ENCODE results near the gene S100A8. TPM values are rescaled to one million over a fixed set of nuclear protein-coding genes. Genes with fewer than 3 reads are reported as not detected.

Gene S100A8
- total RNA-seq, 1 donor from 2014 or later: not detected

GRCh38 chr1:153397924-153398651 lies 7.2 kb upstream of the S100A8 start:
- no peak overlapping the region for H3K4me3 ChIP-seq (ENCODE audit: insufficient read depth, low read depth, low read length)
- no peak overlapping the region for H2AFZ ChIP-seq (ENCODE audit: low read depth, low read length)
- peaks cover 58% of the 10 kb centered on the region for H3K27me3 Mint-ChIP-seq (ENCODE audit: low read depth, unreplicated experiment)
- H3K9me3 ChIP-seq (ENCODE audit: insufficient read depth, low read depth, low read length): no peaks in the 10 kb centered on the region
- H3K36me3 Mint-ChIP-seq (ENCODE audit: low read depth, unreplicated experiment): no peaks in the 10 kb centered on the region
- no peak overlapping the region for H3K27ac ChIP-seq (ENCODE audit: low read depth, low read length)
- no peak overlapping the region for H3K27ac Mint-ChIP-seq (ENCODE audit: unreplicated experiment)
- no peaks in the 10 kb centered on the region for H3K27me3 ChIP-seq (ENCODE audit: insufficient read depth, low read length)
- H3K4me1 Mint-ChIP-seq (ENCODE audit: low read depth, unreplicated experiment): no peaks in the 10 kb centered on the region
- no peaks in the 10 kb centered on the region for H4K20me1 ChIP-seq (ENCODE audit: insufficient read depth, low read length)
- no peaks in the 10 kb centered on the region for H3K36me3 ChIP-seq (ENCODE audit: insufficient read depth, low read length)
- FAIRE-seq (no peak), DNase-seq (ENCODE audit: low read depth) (no peak)
- no peaks in the 10 kb centered on the region for H3K4me1 ChIP-seq (ENCODE audit: insufficient read depth, low read length)
- H3K9ac ChIP-seq (ENCODE audit: low read length): no peak overlapping the region
- H3K4me2 ChIP-seq (ENCODE audit: low read length): no peak overlapping the region
- H3K9me3 Mint-ChIP-seq (ENCODE audit: unreplicated experiment): no peaks in the 10 kb centered on the region
- TF ChIP-seq CTCF (IDR thresholded peaks at IDR 0.05; ENCODE audit: insufficient read depth, low read depth, low read length) (no peak), EZH2 (IDR thresholded peaks at IDR 0.05; ENCODE audit: insufficient read depth, low read length) (no peak)
- H3K79me2 ChIP-seq (ENCODE audit: insufficient read depth, low read length): no peaks in the 10 kb centered on the region
- no peak overlapping the region for H3K4me3 Mint-ChIP-seq (ENCODE audit: unreplicated experiment)

GRCh38 chr1:153397051-153397923 lies 6.4 kb upstream of the S100A8 start:
- Histone ChIP-seq H3K27me3 (ENCODE audit: insufficient read depth, low read length) (no peaks in the 10 kb centered on the region), H3K4me3 (ENCODE audit: insufficient read depth, low read depth, low read length) (no peak overlapping the region), H4K20me1 (ENCODE audit: insufficient read depth, low read length) (no peaks in the 10 kb centered on the region), H2AFZ (ENCODE audit: low read depth, low read length) (no peak overlapping the region), H3K9me3 (ENCODE audit: insufficient read depth, low read depth, low read length) (no peaks in the 10 kb centered on the region), H3K36me3 (ENCODE audit: insufficient read depth, low read length) (no peaks in the 10 kb centered on the region), H3K4me2 (ENCODE audit: low read length) (no peak overlapping the region), H3K4me1 (ENCODE audit: insufficient read depth, low read length) (no peaks in the 10 kb centered on the region), H3K79me2 (ENCODE audit: insufficient read depth, low read length) (no peaks in the 10 kb centered on the region), H3K9ac (ENCODE audit: low read length) (no peak overlapping the region), H3K27ac (ENCODE audit: low read depth, low read length) (no peak overlapping the region)
- DNase-seq (ENCODE audit: low read depth) (no peak), FAIRE-seq (no peak)
- no peaks in the 10 kb centered on the region for H3K4me1 Mint-ChIP-seq (ENCODE audit: low read depth, unreplicated experiment)
- no peak overlapping the region for H3K27ac Mint-ChIP-seq (ENCODE audit: unreplicated experiment)
- TF ChIP-seq EZH2 (IDR thresholded peaks at IDR 0.05; ENCODE audit: insufficient read depth, low read length): no peak
- TF ChIP-seq CTCF (IDR thresholded peaks at IDR 0.05; ENCODE audit: insufficient read depth, low read depth, low read length): no peak
- H3K4me3 Mint-ChIP-seq (ENCODE audit: unreplicated experiment): no peak overlapping the region
- no peaks in the 10 kb centered on the region for H3K9me3 Mint-ChIP-seq (ENCODE audit: unreplicated experiment)
- no peaks in the 10 kb centered on the region for H3K36me3 Mint-ChIP-seq (ENCODE audit: low read depth, unreplicated experiment)
- H3K27me3 Mint-ChIP-seq (ENCODE audit: low read depth, unreplicated experiment): peaks cover 62% of the 10 kb centered on the region
